Uterus (tissue), 2 donors: ENCODE results near the gene ELP1.

Experiments used
- CTCF ChIP-seq, 4 experiments: fragments of 200-600 bp in 2 of 4; fragments of 450-650 bp in 2 of 4; sonication (generic) in 2 of 4; IDR thresholded peaks; one replicate each; pipeline ENCODE4 v1.5.1; 2016 to 2019; ENCODE audit warnings: antibody characterized with exemption in 4 of 4, mild to moderate bottlenecking in 2 of 4, moderate library complexity in 1 of 4
- POLR2A ChIP-seq, 2 donors: fragments of 450-650 bp; IDR thresholded peaks; one replicate each; pipeline ENCODE4 v1.6.1; 2016; ENCODE audit warnings: antibody characterized with exemption in 2 of 2, mild to moderate bottlenecking in 1 of 2, moderate library complexity in 1 of 2

- TF ChIP-seq CTCF (IDR thresholded peaks at IDR 0.05) = peak in 1 of 4 experiments; percentile 1
- peak in 1 of 2 donors; percentile 5 for TF ChIP-seq POLR2A (IDR thresholded peaks at IDR 0.05)
These were observed 484 bp upstream of the ELP1 start, which contains the start of gene ABITRAM for GRCh38 chr9:108934323-108934893.
